ENCODE measurements around the gene EVA1C.
"Not testable (repeated sequence)": the region's sequence is repeated elsewhere in the genome, so short reads cannot be mapped to it uniquely, and the experiment has no call there.

The EVA1C gene

GRCh38 chr21:32459972-32460371, 47.5 kb downstream of the EVA1C start:
- Histone ChIP-seq H3K9ac (ENCODE audit: low read depth, low read length, poor library complexity, severe bottlenecking) (no peak overlapping the region), H3K4me3 (ENCODE audit: low read length, poor library complexity, severe bottlenecking) (no peak overlapping the region), H2AFZ (ENCODE audit: low read length) (no peak overlapping the region), H4K20me1 (ENCODE audit: insufficient read depth, low read length, poor library complexity, severe bottlenecking) (no peaks in the 10 kb centered on the region), H3K79me2 (ENCODE audit: insufficient read depth, low read length) (no peaks in the 10 kb centered on the region), H3K4me1 (ENCODE audit: insufficient read depth, low read length, poor library complexity, severe bottlenecking) (no peaks in the 10 kb centered on the region), H3K9me3 (ENCODE audit: insufficient read depth, low read depth, low read length) (no peaks in the 10 kb centered on the region), H3K9me2 (replicated peaks; ENCODE audit: low read depth, low read length) (no peaks in the 10 kb centered on the region), H3K4me2 (ENCODE audit: low read depth, low read length, poor library complexity, severe bottlenecking) (no peak overlapping the region), H3K36me3 (ENCODE audit: insufficient read depth, low read length) (no peaks in the 10 kb centered on the region), H3K27me3 (ENCODE audit: insufficient read depth, low read length, poor library complexity, severe bottlenecking) (no peaks in the 10 kb centered on the region), H3F3A (ENCODE audit: low read depth) (no peaks in the 10 kb centered on the region)
- TF ChIP-seq CTCF (conservative IDR thresholded peaks at IDR 0.05; ENCODE audit: low read length) (no peak), EZH2phosphoT487 (IDR thresholded peaks at IDR 0.05; ENCODE audit: borderline replicate concordance) (no peak)

- no peak overlapping the region for H3K4me2 ChIP-seq (ENCODE audit: low read depth, low read length, poor library complexity, severe bottlenecking)
These were observed 49.0 kb downstream of the EVA1C start for GRCh38 chr21:32461503-32461902.

GRCh38 chr21:32462564-32462963, 50.1 kb downstream of the EVA1C start:
- H3K9me2 ChIP-seq (replicated peaks; ENCODE audit: low read depth, low read length); H3K4me3 ChIP-seq (ENCODE audit: low read length, poor library complexity, severe bottlenecking); H3K4me2 ChIP-seq (ENCODE audit: low read depth, low read length, poor library complexity, severe bottlenecking); H3K79me2 ChIP-seq (ENCODE audit: insufficient read depth, low read length); H3F3A ChIP-seq (ENCODE audit: low read depth); H3K27me3 ChIP-seq (ENCODE audit: insufficient read depth, low read length, poor library complexity, severe bottlenecking); H3K4me1 ChIP-seq (ENCODE audit: insufficient read depth, low read length, poor library complexity, severe bottlenecking); H3K36me3 ChIP-seq (ENCODE audit: insufficient read depth, low read length); H3K9ac ChIP-seq (ENCODE audit: low read depth, low read length, poor library complexity, severe bottlenecking); H4K20me1 ChIP-seq (ENCODE audit: insufficient read depth, low read length, poor library complexity, severe bottlenecking); H2AFZ ChIP-seq (ENCODE audit: low read length); H3K9me3 ChIP-seq (ENCODE audit: insufficient read depth, low read depth, low read length): not testable (repeated sequence)

More at GRCh38 chr21:32461503-32461902, 49.0 kb downstream of the EVA1C start:
- H3K27me3 ChIP-seq (ENCODE audit: insufficient read depth, low read length, poor library complexity, severe bottlenecking), result no peaks in the 10 kb centered on the region
- no peaks in the 10 kb centered on the region for H3K9me2 ChIP-seq (replicated peaks; ENCODE audit: low read depth, low read length)
- H3K9me3 ChIP-seq (ENCODE audit: insufficient read depth, low read depth, low read length), result no peaks in the 10 kb centered on the region
- TF ChIP-seq EZH2phosphoT487 (IDR thresholded peaks at IDR 0.05; ENCODE audit: borderline replicate concordance) (no peak), CTCF (conservative IDR thresholded peaks at IDR 0.05; ENCODE audit: low read length) (no peak)
- no peaks in the 10 kb centered on the region for H3F3A ChIP-seq (ENCODE audit: low read depth)
- H3K36me3 ChIP-seq (ENCODE audit: insufficient read depth, low read length), result no peaks in the 10 kb centered on the region
- H3K9ac ChIP-seq (ENCODE audit: low read depth, low read length, poor library complexity, severe bottlenecking), result no peak overlapping the region
- H3K79me2 ChIP-seq (ENCODE audit: insufficient read depth, low read length), result no peaks in the 10 kb centered on the region
- H3K4me3 ChIP-seq (ENCODE audit: low read length, poor library complexity, severe bottlenecking), result no peak overlapping the region
- no peaks in the 10 kb centered on the region for H4K20me1 ChIP-seq (ENCODE audit: insufficient read depth, low read length, poor library complexity, severe bottlenecking)
- H2AFZ ChIP-seq (ENCODE audit: low read length), result no peak overlapping the region
- no peaks in the 10 kb centered on the region for H3K4me1 ChIP-seq (ENCODE audit: insufficient read depth, low read length, poor library complexity, severe bottlenecking)

GRCh38 chr21:32463367-32463766, 50.9 kb downstream of the EVA1C start:
- Histone ChIP-seq H3K9me3 (ENCODE audit: insufficient read depth, low read depth, low read length) (no peaks in the 10 kb centered on the region), H4K20me1 (ENCODE audit: insufficient read depth, low read length, poor library complexity, severe bottlenecking) (no peaks in the 10 kb centered on the region), H3K27me3 (ENCODE audit: insufficient read depth, low read length, poor library complexity, severe bottlenecking) (no peaks in the 10 kb centered on the region), H3K9me2 (replicated peaks; ENCODE audit: low read depth, low read length) (no peaks in the 10 kb centered on the region), H3K9ac (ENCODE audit: low read depth, low read length, poor library complexity, severe bottlenecking) (no peak overlapping the region), H3K4me2 (ENCODE audit: low read depth, low read length, poor library complexity, severe bottlenecking) (no peak overlapping the region), H3F3A (ENCODE audit: low read depth) (no peaks in the 10 kb centered on the region), H3K4me1 (ENCODE audit: insufficient read depth, low read length, poor library complexity, severe bottlenecking) (no peaks in the 10 kb centered on the region), H2AFZ (ENCODE audit: low read length) (no peak overlapping the region), H3K4me3 (ENCODE audit: low read length, poor library complexity, severe bottlenecking) (no peak overlapping the region), H3K36me3 (ENCODE audit: insufficient read depth, low read length) (no peaks in the 10 kb centered on the region), H3K79me2 (ENCODE audit: insufficient read depth, low read length) (no peaks in the 10 kb centered on the region)
- TF ChIP-seq EZH2phosphoT487 (IDR thresholded peaks at IDR 0.05; ENCODE audit: borderline replicate concordance) (no peak), CTCF (conservative IDR thresholded peaks at IDR 0.05; ENCODE audit: low read length) (no peak)
